HepG2 (cell line): ENCODE measurements around the gene PEX19. TPM values are rescaled to one million over a fixed set of nuclear protein-coding genes. Genes with fewer than 3 reads are reported as not detected.

Source experiments
- ATAC-seq: fragments of 200-7000 bp; cut with Tn5 transposase; 3 replicates; pipeline ENCODE4 v1.9.1; 2020; ENCODE audit warnings: mild to moderate bottlenecking, moderate library complexity
- BruUV-seq: library from RNA; stranded (reverse); fragments of 400-500 nt; replicated peaks from 2 replicates; lab custom pipeline; 2021; lab: Mats Ljungman, UMichigan
- CTCF ChIA-PET: fragments of 300-600 bp; formaldehyde crosslinking; extraction: SDS; loops from one replicate; lab custom pipeline; 2021; ENCODE audit warnings: low total read pairs, inconsistent platforms, low intra/inter-chr PET ratio; lab: Yijun Ruan, JAX
- POLR2A ChIA-PET: fragments of 350-600 bp; sonication (Branson Sonifier 250); formaldehyde crosslinking; loops from one replicate; lab custom pipeline; 2020; ENCODE audit warnings: antibody characterized with exemption, inconsistent platforms; lab: Yijun Ruan, JAX
- DNase-seq: peaks from one replicate; pipeline ENCODE4 v3.0.0-alpha.2; 2015; ENCODE audit warnings: low spot score
- FAIRE-seq: peaks from 3 replicates; lab custom pipeline; 2011; peaks lifted over from hg19 to GRCh38; lab: Jason Lieb, UNC
- H2AFZ ChIP-seq: one replicate; pipeline ENCODE4 v1.6.1; 2011; ENCODE audit warnings: low read length, inconsistent platforms
- H3K27ac ChIP-seq: fragments of 300-600 bp; 3 replicates; pipeline ENCODE4 v1.8.0; 2011; ENCODE audit warnings: mixed run types, mild to moderate bottlenecking, mixed read lengths, low read length, inconsistent platforms; ENCODE audit not compliant: insufficient read depth; ENCODE audit errors: extremely low read length
- H3K27me3 ChIP-seq, 2 experiments: fragments of 200-600 bp in 1 of 2; 2 replicates in 1 of 2; 3 replicates in 1 of 2; pipeline versions ENCODE4 v1.6.0 to v1.8.0; 2011; ENCODE audit warnings: low read length in 2 of 2, mild to moderate bottlenecking in 2 of 2, moderate library complexity in 2 of 2, inconsistent platforms in 1 of 2; ENCODE audit not compliant: insufficient read depth in 2 of 2, control insufficient read depth in 1 of 2
- H3K36me3 ChIP-seq, 2 experiments: fragments of 200-600 bp in 1 of 2; replicated peaks in 1 of 2; 2 replicates in 1 of 2; 3 replicates in 1 of 2; pipeline versions ENCODE4 v1.5.1 to v1.8.0; 2011; ENCODE audit warnings: low read length in 2 of 2, inconsistent platforms in 1 of 2; ENCODE audit not compliant: insufficient read depth in 2 of 2, control insufficient read depth in 1 of 2
- H3K4me1 ChIP-seq: 2 replicates; pipeline ENCODE4 v1.5.1; 2012; ENCODE audit warnings: low read length, inconsistent platforms; ENCODE audit not compliant: insufficient read depth
- H3K4me2 ChIP-seq: 2 replicates; pipeline ENCODE4 v1.6.0; 2011; ENCODE audit warnings: low read depth, low read length, inconsistent platforms
- H3K4me3 ChIP-seq, 3 experiments: fragments of 200-600 bp in 1 of 3; sonication (generic), shearing (Covaris generic) in 1 of 3; replicated peaks in 1 of 3; 2 replicates each; pipeline ENCODE4 v1.5.1; 2011 to 2016; ENCODE audit warnings: low read length in 3 of 3, inconsistent platforms in 2 of 3, low read depth in 2 of 3, mild to moderate bottlenecking in 2 of 3, control low read depth in 1 of 3, mixed read lengths in 1 of 3; ENCODE audit not compliant: insufficient read depth in 1 of 3
- H3K79me2 ChIP-seq: one replicate; pipeline ENCODE4 v1.6.1; 2011; ENCODE audit warnings: low read length, inconsistent platforms; ENCODE audit not compliant: insufficient read depth
- H3K9ac ChIP-seq: 2 replicates; pipeline ENCODE4 v1.6.0; 2011; ENCODE audit warnings: mild to moderate bottlenecking, low read depth, low read length, inconsistent platforms; ENCODE audit not compliant: insufficient read depth
- H3K9me3 ChIP-seq: 2 replicates; pipeline ENCODE4 v1.5.1; 2012; ENCODE audit warnings: mild to moderate bottlenecking, low read length
- H4K20me1 ChIP-seq: 2 replicates; pipeline ENCODE4 v1.6.0; 2011; ENCODE audit warnings: inconsistent platforms, mild to moderate bottlenecking, low read length, moderate library complexity; ENCODE audit not compliant: insufficient read depth
- BATF2 ChIP-seq: sonication (generic); formaldehyde crosslinking; IDR thresholded peaks from 2 replicates; pipeline ENCODE4 v1.8.0; 2022; ENCODE audit warnings: mild to moderate bottlenecking, missing genetic modification reagents, moderate library complexity
- CENPBD1 ChIP-seq: sonication (generic); formaldehyde crosslinking; IDR thresholded peaks from 2 replicates; pipeline ENCODE4 v1.8.0; 2022; ENCODE audit warnings: missing genetic modification reagents, low read depth, mild to moderate bottlenecking, borderline replicate concordance
- FOXM1 ChIP-seq: sonication (generic); formaldehyde crosslinking; IDR thresholded peaks from 2 replicates; pipeline ENCODE4 v1.5.0; 2020; ENCODE audit warnings: missing genetic modification reagents
- GLMP ChIP-seq: sonication (generic); formaldehyde crosslinking; IDR thresholded peaks from 2 replicates; pipeline ENCODE4 v1.9.0; 2021; ENCODE audit warnings: missing genetic modification reagents, mild to moderate bottlenecking, borderline replicate concordance
- HHEX ChIP-seq: IDR thresholded peaks from 2 replicates; pipeline ENCODE4 v1.6.1; 2016; ENCODE audit warnings: control low read depth
- LBX2 ChIP-seq: sonication (generic); formaldehyde crosslinking; IDR thresholded peaks from 2 replicates; pipeline ENCODE4 v1.5.0; 2020; ENCODE audit warnings: missing genetic modification reagents, mild to moderate bottlenecking, borderline replicate concordance
- PPARG ChIP-seq: conservative IDR thresholded peaks from 2 replicates; pipeline ENCODE4 v1.6.1; 2016; ENCODE audit warnings: missing biosample characterization, missing genetic modification reagents
- TFAP4 ChIP-seq: sonication (generic); IDR thresholded peaks from 2 replicates; pipeline ENCODE4 v1.6.1; 2016; ENCODE audit warnings: low read depth, borderline replicate concordance
- THRA ChIP-seq: sonication (generic); formaldehyde crosslinking; IDR thresholded peaks from 2 replicates; pipeline ENCODE4 v1.4.0; 2020; ENCODE audit warnings: missing genetic modification reagents, borderline replicate concordance
- in situ Hi-C: cut with HindIII; loops from 2 replicates; pipeline ENCODE4 v1.10.0; 2017; ENCODE audit warnings: low pct_unique_long_range_greater_than_20kb; ENCODE audit not compliant: extremely low pct_ligation_motif_present
- intact Hi-C: fragments of 100-400 bp; cut with micrococcal nuclease; formaldehyde crosslinking; loops from one replicate; pipeline ENCODE4 v1.10.0; 2022; ENCODE audit not compliant: unreplicated experiment
- polyA plus RNA-seq, 8 experiments: library from polyadenylated mRNA; depleted of rRNA in 3 of 8; stranded (reverse) in 7 of 8; unstranded in 1 of 8; fragments of >200 nt; fragmentation: Illumina TruSeq in 4 of 8; extraction: Trizol in 4 of 8; gene quantifications; 2 replicates each; pipeline versions ENCODE4 v1.2.1 to v1.2.3, GENCODE V29; 2011 to 2016; ENCODE audit warnings: low read depth in 4 of 8, missing spikeins in 1 of 8, mixed read lengths in 1 of 8; ENCODE audit not compliant: insufficient read depth in 1 of 8
- total RNA-seq, 5 experiments: library from RNA; depleted of rRNA; stranded (reverse); fragments of >200 nt; fragmentation: Illumina TruSeq; extraction: Trizol; gene quantifications; 2 replicates each; pipeline ENCODE4 v1.2.3, GENCODE V29; 2016; ENCODE audit warnings: low read depth in 1 of 5

The PEX19 gene
- total and polyA plus RNA-seq, 2 of the 13 experiments (the other 11 are each of a cell fraction or from before 2014, with no cell fraction given), result 47.0 to 51.8 TPM

- no TSS peak for BruUV-seq
- FAIRE-seq (no peak), DNase-seq (no peak), ATAC-seq (no peak)
- no peaks in the 10 kb centered on the region for H3K9me3 ChIP-seq
- ChIA-PET CTCF (no interaction called here), POLR2A (no interaction called here)
- H2AFZ ChIP-seq, result no peak overlapping the region
- TF ChIP-seq BATF2 (CRISPR knock-in tag), result no peak
- no peak for TF ChIP-seq HHEX
- no peak for TF ChIP-seq TFAP4
- TF ChIP-seq PPARG (CRISPR knock-in tag), result no peak
- no peak for TF ChIP-seq CENPBD1 (CRISPR knock-in tag)
- TF ChIP-seq LBX2 (CRISPR knock-in tag), result no peak
- TF ChIP-seq THRA, result no peak
- no peak for TF ChIP-seq FOXM1 (CRISPR knock-in tag)
- TF ChIP-seq GLMP (CRISPR knock-in tag), result no peak
- H3K4me2 ChIP-seq, result no peak overlapping the region
- H3K27ac ChIP-seq, result no peak overlapping the region
- no peaks in the 10 kb centered on the region for H3K4me1 ChIP-seq
- H3K27me3 ChIP-seq, result no peaks in the 10 kb centered on the region
- no peak overlapping the region for H3K9ac ChIP-seq
- H3K4me3 ChIP-seq, result no peak overlapping the region
- peaks cover 34 to 89% of the 10 kb centered on the region in 2 experiments for H3K36me3 ChIP-seq
- intact Hi-C loops, result no loop called here
- no peaks in the 10 kb centered on the region for H4K20me1 ChIP-seq
- in situ Hi-C loops, result no loop called here
- no peaks in the 10 kb centered on the region for H3K79me2 ChIP-seq
Observed at GRCh38 chr1:160309185-160309557, 24.2 kb upstream of the PEX19 start.
